NCI-H526 treated with DMSO at 0.1 percent for 48 hours (cell line): ENCODE measurements around the gene FAM241B.

ENCODE experiments used
- DNase-seq: peaks from one replicate; lab custom pipeline; 2025; lab: John Stamatoyannopoulos, UW

FAM241B gene

GRCh38 chr10:69666756-69667155, 36.7 kb downstream of the FAM241B start:
- no peak for DNase-seq

DNA sequence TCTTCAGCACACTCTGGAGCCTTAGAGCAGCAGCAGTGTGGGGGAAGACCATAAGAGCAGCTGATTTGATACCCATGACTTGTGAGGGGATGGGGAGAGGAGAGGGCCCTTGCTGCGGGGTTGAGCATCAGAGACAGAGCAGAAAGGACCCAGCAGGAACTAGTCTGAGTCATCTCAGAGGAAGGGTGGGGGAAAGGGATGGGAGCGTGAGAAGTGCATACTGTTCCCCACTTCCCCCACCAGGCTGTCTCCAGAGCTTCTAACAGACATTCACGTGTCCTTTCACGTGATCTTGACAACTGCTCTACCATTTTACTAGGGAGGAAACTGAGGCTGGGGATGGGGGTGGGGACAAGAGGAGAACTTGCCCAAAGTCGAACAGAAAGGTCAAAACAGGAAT, 38.7 kb downstream of the FAM241B start:
- DNase-seq, result no peak

- DNase-seq, result no peak
Observed at GRCh38 chr10:69669409-69669808, 39.4 kb downstream of the FAM241B start.

DNA sequence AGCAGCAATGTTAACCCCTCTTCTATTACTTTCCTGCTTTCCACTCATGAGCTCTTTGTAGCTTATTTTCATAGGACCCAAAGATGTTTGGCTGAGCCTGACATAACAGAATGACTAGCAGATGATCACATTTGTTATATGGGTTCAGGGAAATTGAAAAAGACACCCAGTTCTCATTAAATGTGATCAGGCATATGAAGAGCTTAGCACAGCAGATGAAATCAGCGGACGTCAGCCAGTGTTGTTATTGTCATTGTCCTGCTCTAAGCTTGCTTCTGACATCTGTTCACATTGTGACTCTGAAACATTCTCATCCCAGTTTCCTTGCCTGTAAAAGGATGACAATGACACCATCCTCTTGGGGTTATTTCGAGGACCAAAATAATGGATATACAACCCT, 43.5 kb downstream of the FAM241B start:
- no peak for DNase-seq

DNA sequence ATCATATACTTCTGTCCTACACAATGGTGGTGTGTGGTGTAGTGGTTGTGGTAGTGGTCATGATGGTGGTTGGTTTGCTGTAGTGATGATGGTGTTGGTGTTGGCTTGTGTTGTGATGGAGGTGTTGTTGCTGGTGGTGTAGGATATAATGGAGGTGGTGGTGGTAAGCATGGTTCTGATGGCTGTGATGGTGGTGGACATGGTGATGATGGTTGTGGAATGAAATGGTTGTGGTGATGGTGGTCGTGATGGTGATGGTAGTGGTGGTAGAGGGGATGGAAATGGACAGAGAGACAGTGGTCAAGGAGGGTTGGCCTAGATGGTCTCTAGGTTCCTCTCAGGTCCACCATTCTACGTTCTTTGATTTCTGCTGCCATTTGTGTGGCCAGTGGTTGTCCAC, 44.7 kb downstream of the FAM241B start:
- no peak for DNase-seq

- DNase-seq, result no peak
Observed at GRCh38 chr10:69676301-69676700, 46.3 kb downstream of the FAM241B start.

DNA sequence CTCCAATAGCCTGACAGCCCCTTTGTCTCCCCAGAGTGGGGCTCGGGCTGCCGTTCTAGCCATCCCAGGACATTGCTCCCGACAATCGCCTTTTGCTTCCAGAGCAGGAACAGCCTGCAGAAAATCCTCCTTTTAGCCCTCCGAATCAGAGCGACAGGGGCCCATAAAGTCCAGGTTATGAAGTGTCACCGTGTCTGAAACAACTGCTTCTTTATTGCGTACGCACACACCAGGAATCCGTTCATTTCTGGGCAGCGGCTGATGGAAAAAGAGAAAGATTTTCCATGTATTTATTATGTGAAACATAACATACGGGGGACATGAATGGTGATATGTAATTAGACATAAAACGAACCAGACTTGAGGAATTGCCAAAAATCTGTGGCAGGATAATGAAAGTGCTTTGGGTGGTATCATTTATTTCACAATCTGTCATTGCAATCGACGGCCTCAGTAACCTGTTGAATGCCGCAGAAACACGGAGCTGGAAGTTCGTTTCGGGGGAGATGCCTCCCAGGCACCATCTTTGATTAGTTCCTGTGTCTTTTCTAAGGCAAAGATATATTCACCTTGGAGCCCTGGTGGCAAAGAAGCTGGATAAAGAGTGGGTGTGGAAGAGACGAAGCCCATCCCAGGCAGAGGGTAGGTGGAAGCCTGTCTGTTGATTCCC, 48.1 kb downstream of the FAM241B start:
- no peak for DNase-seq

GRCh38 chr10:69679736-69680135, 49.7 kb downstream of the FAM241B start:
- DNase-seq, result no peak

- no peak for DNase-seq
Observed at GRCh38 chr10:69680610-69681009, 50.6 kb downstream of the FAM241B start.

DNA sequence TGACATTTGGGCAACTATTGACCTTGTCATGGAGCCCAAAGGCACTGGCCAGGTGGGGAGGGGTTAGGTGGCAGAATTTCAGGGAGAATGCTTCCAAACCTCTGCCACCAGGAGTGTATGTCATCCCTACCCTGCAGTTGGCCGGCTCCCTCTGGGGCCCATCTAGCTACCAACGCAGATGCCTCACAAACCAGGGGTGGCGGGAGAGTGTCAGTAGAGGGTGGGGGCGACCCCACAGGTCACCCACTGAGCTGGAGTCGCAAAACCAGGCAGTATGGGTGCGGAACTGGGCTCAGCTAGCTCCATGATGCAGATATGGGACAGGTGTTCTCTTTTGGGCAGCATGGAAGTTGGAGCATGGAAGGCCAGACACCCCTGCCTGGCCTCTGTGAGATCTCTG, 51.4 kb downstream of the FAM241B start:
- no peak for DNase-seq

- no peak for DNase-seq
Observed at GRCh38 chr10:69682955-69683474, 53.0 kb downstream of the FAM241B start.
